NT2/D1 (cell line): ENCODE data around the gene C1orf53.

Experiments
- SUZ12 ChIP-seq: IDR thresholded peaks from 2 replicates; pipeline ENCODE4 v1.6.1; 2011; ENCODE audit not compliant: insufficient read length, insufficient read depth; ENCODE audit errors: extremely low read depth
- ZNF274 ChIP-seq: IDR thresholded peaks from 2 replicates; pipeline ENCODE4 v1.6.1; 2011; ENCODE audit warnings: mild to moderate bottlenecking, low read depth, low read length

DNA sequence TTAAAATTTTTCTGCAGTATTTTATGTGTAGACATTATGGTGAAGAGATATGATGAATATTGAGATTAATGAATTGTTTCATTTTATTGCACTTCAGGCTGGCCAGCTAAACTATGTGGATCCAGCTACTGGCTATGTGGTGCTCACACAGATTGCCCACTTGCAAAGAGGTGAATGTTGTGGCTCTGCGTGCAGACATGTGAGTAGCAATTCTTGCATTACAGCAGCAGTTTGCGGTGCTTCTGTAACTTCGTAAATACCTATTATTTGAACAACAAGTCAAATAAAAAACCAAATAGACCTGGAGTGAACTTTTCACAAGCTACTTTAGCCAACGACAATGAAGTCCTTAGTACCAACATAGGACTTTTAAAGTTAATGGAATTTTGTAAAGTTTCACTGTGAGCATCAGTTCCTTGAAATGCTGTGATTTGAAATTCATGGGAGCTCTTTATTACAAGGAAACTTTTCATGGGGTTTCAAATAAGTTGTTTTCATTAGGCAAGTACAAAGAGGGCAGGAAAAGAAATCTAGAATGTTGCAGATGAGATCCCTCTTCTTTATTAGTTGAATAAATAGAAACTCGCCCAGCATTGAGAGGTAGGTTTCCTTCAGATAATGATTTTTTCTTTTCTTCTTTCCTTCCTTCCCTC, 3.4 kb downstream of the C1orf53 start:
- no peak for TF ChIP-seq ZNF274
- TF ChIP-seq SUZ12 = no peak
